Activated CD8-positive, alpha-beta memory T cell treated with anti-CD3 and anti-CD28 coated beads for 36 hours (primary cell): ENCODE results near the gene CTDSPL. TPM values are rescaled to one million over a fixed set of nuclear protein-coding genes. Genes with fewer than 3 reads are reported as not detected.

Experiments used
- CTCF ChIA-PET: fragments of 350-600 bp; sonication (Branson Sonifier 250); formaldehyde crosslinking; loops from one replicate; lab custom pipeline; 2021; ENCODE audit warnings: antibody characterized with exemption; lab: Charles Lee
- POLR2A ChIA-PET: fragments of 350-600 bp; sonication (Branson Sonifier 250); formaldehyde crosslinking; loops from one replicate; lab custom pipeline; 2021; ENCODE audit warnings: antibody characterized with exemption; lab: Charles Lee
- total RNA-seq, 2 experiments: library from RNA; stranded (reverse); gene quantifications; one replicate each; pipeline ENCODE4 v1.2.3, GENCODE V29; 2021

CTDSPL gene
- total RNA-seq, 2 experiments from 2014 or later: 1.0 to 1.6 TPM

GRCh38 chr3:38001456-38002081 lies 139.9 kb downstream of the CTDSPL start:
- POLR2A ChIA-PET: no interaction called here

GRCh38 chr3:38002291-38002876 lies 140.7 kb downstream of the CTDSPL start:
- POLR2A ChIA-PET: no interaction called here
- CTCF ChIA-PET: interaction anchor here (0.9 to 1.9 kb wide), 2 partner anchors 16 to 134 kb away, joined by 3 to 6 read pairs; no protein-coding TSS in a partner anchor

More at GRCh38 chr3:38001456-38002081, 139.9 kb downstream of the CTDSPL start:
- CTCF ChIA-PET: interaction anchor here (0.6 to 1.9 kb wide), 3 partner anchors 15 to 27 kb away, joined by 3 to 6 read pairs (median 3); no protein-coding TSS in a partner anchor

- CTCF ChIA-PET: interaction anchor here (0.9 to 1.4 kb wide), 3 partner anchors 10 to 134 kb away, joined by 3 to 5 read pairs (median 3); no protein-coding TSS in a partner anchor
- POLR2A ChIA-PET: no interaction called here
Measured at GRCh38 chr3:38002940-38003339, 141.3 kb downstream of the CTDSPL start.

- POLR2A ChIA-PET: no interaction called here
- CTCF ChIA-PET: interaction anchor here (0.7 to 1.4 kb wide), 11 partner anchors 9 to 104 kb away, joined by 3 to 5 read pairs (median 3); partner anchors contain the start of gene PLCD1
Measured at GRCh38 chr3:38003371-38003816, 141.7 kb downstream of the CTDSPL start.

GRCh38 chr3:38003817-38004414 lies 142.2 kb downstream of the CTDSPL start:
- POLR2A ChIA-PET: no interaction called here

GRCh38 chr3:38004415-38005075 lies 142.9 kb downstream of the CTDSPL start:
- CTCF ChIA-PET: interaction anchor here (0.8 to 1.4 kb wide), 5 partner anchors 7 to 105 kb away, joined by 3 to 6 read pairs (median 3); no protein-coding TSS in a partner anchor
- POLR2A ChIA-PET: no interaction called here

More at GRCh38 chr3:38003817-38004414, 142.2 kb downstream of the CTDSPL start:
- CTCF ChIA-PET: interaction anchor here (0.7 to 1.4 kb wide), 11 partner anchors 9 to 104 kb away, joined by 3 to 5 read pairs (median 3); partner anchors contain the start of gene PLCD1

- POLR2A ChIA-PET: no interaction called here
- CTCF ChIA-PET: interaction anchor here (0.9 to 1.4 kb wide), 2 partner anchors 8 to 31 kb away, joined by 3 to 6 read pairs; no protein-coding TSS in a partner anchor
Measured at GRCh38 chr3:38005076-38006020, 143.7 kb downstream of the CTDSPL start.

GRCh38 chr3:38006031-38006430 lies 144.4 kb downstream of the CTDSPL start:
- CTCF ChIA-PET: no interaction called here
- POLR2A ChIA-PET: interaction anchor here (1.2 kb wide), 1 partner anchor 11 kb away, joined by 3 read pairs; no protein-coding TSS in a partner anchor

DNA sequence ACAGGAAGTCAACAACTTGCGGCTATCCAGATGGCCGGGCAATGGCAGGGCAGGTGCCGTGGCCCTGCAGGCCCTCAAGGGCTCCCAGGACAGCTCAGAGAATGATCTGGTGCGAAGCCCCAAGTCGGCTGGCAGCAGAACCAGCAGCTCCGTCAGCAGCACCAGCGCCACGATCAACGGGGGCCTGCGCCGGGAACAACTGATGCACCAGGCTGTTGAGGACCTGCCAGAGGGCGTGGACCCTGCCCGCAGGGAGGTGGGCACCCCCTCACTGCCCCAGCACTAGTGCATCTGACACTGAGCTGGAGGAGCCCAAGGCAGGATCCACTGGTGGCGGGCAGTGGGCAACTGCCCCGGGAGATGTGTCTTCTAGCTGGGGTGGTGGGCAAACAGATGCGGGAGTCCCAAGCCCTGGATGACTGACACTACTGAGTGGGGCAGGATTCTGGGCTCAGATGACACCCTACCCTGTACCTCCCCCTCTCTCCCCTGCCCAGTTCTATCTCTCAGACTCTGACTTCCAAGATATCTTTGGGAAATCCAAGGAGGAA lies 144.8 kb downstream of the CTDSPL start:
- POLR2A ChIA-PET: interaction anchor here (1.2 kb wide), 1 partner anchor 11 kb away, joined by 3 read pairs; no protein-coding TSS in a partner anchor
- CTCF ChIA-PET: no interaction called here

- ChIA-PET CTCF (interaction anchor here (0.6 kb wide), 1 partner anchor 80 kb away, joined by 3 read pairs; no protein-coding TSS in a partner anchor), POLR2A (no interaction called here)
Measured at GRCh38 chr3:38007754-38008090, 146.0 kb downstream of the CTDSPL start.

- POLR2A ChIA-PET: no interaction called here
- CTCF ChIA-PET: no interaction called here
Measured at GRCh38 chr3:38008191-38008701, 146.6 kb downstream of the CTDSPL start.

DNA sequence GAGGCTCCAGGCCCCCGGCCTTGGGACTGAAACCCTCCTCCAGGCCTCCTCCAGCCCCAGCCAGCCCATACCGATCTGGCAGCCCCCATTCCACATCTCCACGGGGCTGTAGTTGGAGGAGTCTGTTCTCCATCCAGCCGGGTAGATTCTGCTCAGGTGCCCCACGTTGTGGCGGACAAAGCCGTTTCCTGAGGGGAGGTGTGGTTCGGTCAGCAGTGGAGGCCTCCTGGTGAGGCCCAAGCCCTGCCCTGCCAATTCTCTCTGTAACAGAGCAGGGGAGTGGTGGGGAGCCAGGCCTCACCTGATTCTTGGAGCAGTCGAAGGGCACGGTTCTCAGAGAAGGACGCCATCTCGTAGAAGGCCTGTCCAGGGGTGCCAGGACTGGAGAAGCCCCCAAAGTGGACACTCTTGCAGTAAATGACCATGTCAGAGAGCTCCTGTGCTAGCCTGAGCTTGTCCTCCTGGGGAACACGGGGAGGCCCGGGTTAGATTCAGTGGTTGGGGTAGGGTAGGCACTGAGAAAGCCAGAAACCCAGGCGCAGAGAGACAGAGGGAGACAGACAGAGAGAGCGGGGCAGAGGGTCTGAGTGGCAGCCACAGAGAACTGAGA lies 147.4 kb downstream of the CTDSPL start:
- ChIA-PET CTCF (interaction anchor here (0.6 kb wide), 1 partner anchor 33 kb away, joined by 3 read pairs; no protein-coding TSS in a partner anchor), POLR2A (no interaction called here)

GRCh38 chr3:38009807-38010591 lies 148.3 kb downstream of the CTDSPL start:
- ChIA-PET CTCF (no interaction called here), POLR2A (no interaction called here)

DNA sequence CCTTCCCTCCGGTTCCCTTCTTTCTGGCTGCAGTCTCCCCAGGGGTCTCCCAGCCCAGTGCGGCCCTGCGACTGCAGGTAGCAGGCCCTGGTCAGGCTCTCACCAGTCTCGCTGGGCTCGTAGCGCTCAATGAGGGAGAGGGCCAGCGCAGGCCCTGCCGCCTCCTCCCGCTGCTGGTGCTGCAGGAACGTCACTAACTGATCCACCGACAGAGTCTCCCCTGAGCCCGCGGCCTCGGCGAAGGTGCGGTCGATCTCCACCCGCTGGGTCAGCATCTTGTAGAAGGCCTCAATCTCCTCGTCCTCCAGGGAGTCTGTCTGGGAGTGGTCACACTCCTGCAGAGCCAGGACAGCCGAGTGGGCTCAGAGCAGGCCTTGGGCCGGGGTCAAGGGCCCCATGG lies 149.4 kb downstream of the CTDSPL start:
- POLR2A ChIA-PET: no interaction called here
- CTCF ChIA-PET: no interaction called here

GRCh38 chr3:38015485-38015884 lies 153.8 kb downstream of the CTDSPL start:
- CTCF ChIA-PET: interaction anchor here (1.4 kb wide), 1 partner anchor 18 kb away, joined by 5 read pairs; no protein-coding TSS in a partner anchor
- POLR2A ChIA-PET: no interaction called here

DNA sequence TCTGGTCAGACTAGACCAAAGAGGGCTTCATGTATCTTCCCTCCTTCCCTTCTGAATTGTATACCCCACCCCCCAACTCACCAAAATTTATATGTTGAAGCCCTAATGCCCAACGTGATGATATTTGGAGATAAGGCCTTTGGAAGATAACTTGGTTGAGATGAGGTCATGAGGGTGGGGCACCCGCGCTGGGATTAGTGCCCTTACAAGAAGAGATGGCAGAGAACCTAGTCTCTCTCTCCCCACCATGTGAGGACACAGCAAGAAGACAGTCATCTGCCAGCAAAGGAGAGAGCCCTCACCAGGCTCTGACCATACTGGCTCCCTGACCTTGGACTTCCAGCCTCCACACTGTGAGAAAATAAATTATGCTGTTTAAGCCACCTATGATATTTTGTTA lies 154.3 kb downstream of the CTDSPL start:
- ChIA-PET POLR2A (no interaction called here), CTCF (interaction anchor here (1.3 to 1.4 kb wide), 2 partner anchors 12 to 19 kb away, joined by 3 to 5 read pairs; no protein-coding TSS in a partner anchor)
